IMR-90 (cell line): ENCODE measurements around the gene AP1S1. TPM values are rescaled to one million over a fixed set of nuclear protein-coding genes. Genes with fewer than 3 reads are reported as not detected.

Experiments
- ATAC-seq: fragments of 200-7000 bp; cut with Tn5 transposase; 2 replicates; pipeline ENCODE4 v1.9.1; 2020; ENCODE audit warnings: low read depth, mild to moderate bottlenecking, moderate library complexity
- BruUV-seq: library from RNA; stranded (reverse); fragments of 400-500 nt; replicated peaks from 2 replicates; lab custom pipeline; 2021; lab: Mats Ljungman, UMichigan
- CTCF ChIA-PET: fragments of 300-600 bp; formaldehyde crosslinking; extraction: SDS; loops from one replicate; lab custom pipeline; 2021; ENCODE audit warnings: antibody characterized with exemption; lab: Yijun Ruan, JAX
- POLR2A ChIA-PET: fragments of 300-600 bp; sonication (Branson Sonifier 250); formaldehyde crosslinking; loops from one replicate; lab custom pipeline; 2022; ENCODE audit warnings: antibody characterized with exemption; ENCODE audit not compliant: unreplicated experiment; lab: Charles Lee
- DNase-seq: peaks from one replicate; pipeline ENCODE4 v3.0.0; 2013
- H2AFZ ChIP-seq: replicated peaks from 2 replicates; pipeline ENCODE3; 2013; ENCODE audit warnings: low read length, mild to moderate bottlenecking; ENCODE audit not compliant: poor library complexity
- H2AK5ac ChIP-seq: 2 replicates; pipeline ENCODE4 v1.6.1; 2013; ENCODE audit warnings: low read depth, low read length, inconsistent platforms
- H2AK9ac ChIP-seq: replicated peaks from 2 replicates; pipeline ENCODE3; 2013; ENCODE audit warnings: mild to moderate bottlenecking, low read depth, low read length, moderate library complexity; ENCODE audit not compliant: poor library complexity
- H2BK120ac ChIP-seq: 2 replicates; pipeline ENCODE4 v1.6.1; 2013; ENCODE audit warnings: low read depth, low read length, inconsistent platforms
- H2BK15ac ChIP-seq: 3 replicates; pipeline ENCODE4 v1.6.1; 2013; ENCODE audit warnings: low read depth, low read length, inconsistent platforms
- H2BK20ac ChIP-seq: 2 replicates; pipeline ENCODE4 v1.6.1; 2013; ENCODE audit warnings: low read depth, mild to moderate bottlenecking, inconsistent platforms, low read length, moderate library complexity
- H2BK5ac ChIP-seq: 2 replicates; pipeline ENCODE4 v1.6.1; 2013; ENCODE audit warnings: mild to moderate bottlenecking, low read depth, low read length, inconsistent platforms; ENCODE audit not compliant: poor library complexity, severe bottlenecking
- H3K14ac ChIP-seq: replicated peaks from 2 replicates; pipeline ENCODE4 v1.6.1; 2013; ENCODE audit warnings: low read depth, low read length, inconsistent platforms
- H3K18ac ChIP-seq: 2 replicates; pipeline ENCODE4 v1.6.1; 2013; ENCODE audit warnings: low read depth, low read length, control low read depth
- H3K23ac ChIP-seq: 2 replicates; pipeline ENCODE4 v1.6.1; 2013; ENCODE audit warnings: low read depth, low read length, inconsistent platforms
- H3K27ac ChIP-seq: 2 replicates; pipeline ENCODE4 v1.5.1; 2013; ENCODE audit warnings: mild to moderate bottlenecking, control low read depth, low read length; ENCODE audit not compliant: insufficient read depth
- H3K27me3 ChIP-seq: 2 replicates; pipeline ENCODE4 v1.6.1; 2013; ENCODE audit warnings: low read length; ENCODE audit not compliant: control insufficient read depth, insufficient read depth
- H3K36me3 ChIP-seq: 2 replicates; pipeline ENCODE4 v1.6.1; 2013; ENCODE audit warnings: low read length, mixed read lengths; ENCODE audit not compliant: control insufficient read depth, insufficient read depth
- H3K4ac ChIP-seq: 2 replicates; pipeline ENCODE4 v1.6.1; 2013; ENCODE audit warnings: low read depth, low read length, inconsistent platforms
- H3K4me1 ChIP-seq: 2 replicates; pipeline ENCODE4 v1.6.1; 2013; ENCODE audit warnings: low read length, mixed read lengths; ENCODE audit not compliant: control insufficient read depth, insufficient read depth
- H3K4me2 ChIP-seq: 2 replicates; pipeline ENCODE4 v1.6.1; 2013; ENCODE audit warnings: low read depth, mild to moderate bottlenecking, control low read depth, low read length, moderate library complexity
- H3K4me3 ChIP-seq: 2 replicates; pipeline ENCODE4 v1.5.1; 2013; ENCODE audit warnings: low read depth, mild to moderate bottlenecking, control low read depth, low read length, moderate library complexity; ENCODE audit not compliant: insufficient read depth
- H3K56ac ChIP-seq: 2 replicates; pipeline ENCODE4 v1.6.1; 2013; ENCODE audit warnings: low read length, inconsistent platforms; ENCODE audit not compliant: insufficient read depth; ENCODE audit errors: extremely low read depth
- H3K79me1 ChIP-seq, 2 experiments: 2 replicates each; pipeline ENCODE4 v1.6.1; 2013; ENCODE audit warnings: low read length in 2 of 2, inconsistent platforms in 1 of 2, low read depth in 1 of 2
- H3K9ac ChIP-seq: 2 replicates; pipeline ENCODE4 v1.6.1; 2013; ENCODE audit warnings: low read depth, low read length, control low read depth
- H3K9me1 ChIP-seq: 2 replicates; pipeline ENCODE4 v1.6.1; 2013; ENCODE audit warnings: low read length, inconsistent platforms; ENCODE audit not compliant: insufficient read depth
- H3K9me3 ChIP-seq: 2 replicates; pipeline ENCODE4 v1.6.1; 2013; ENCODE audit warnings: low read length; ENCODE audit not compliant: control insufficient read depth, insufficient read depth
- H4K20me1 ChIP-seq: 2 replicates; pipeline ENCODE4 v1.6.1; 2013; ENCODE audit warnings: low read length, inconsistent platforms; ENCODE audit not compliant: insufficient read depth
- H4K5ac ChIP-seq: 2 replicates; pipeline ENCODE4 v1.6.1; 2013; ENCODE audit warnings: mild to moderate bottlenecking, low read depth, low read length, control low read depth
- H4K8ac ChIP-seq, 2 experiments: 2 replicates each; pipeline ENCODE4 v1.6.1; 2013; ENCODE audit warnings: low read depth in 2 of 2, low read length in 2 of 2, control low read depth in 1 of 2, inconsistent platforms in 1 of 2
- H4K91ac ChIP-seq: 2 replicates; pipeline ENCODE4 v1.6.1; 2013; ENCODE audit warnings: low read depth, low read length, inconsistent platforms; ENCODE audit not compliant: insufficient read depth
- BHLHE40 ChIP-seq: fragments of 150-350 bp; IDR thresholded peaks from 2 replicates; pipeline ENCODE4 v1.6.1; 2016; ENCODE audit warnings: mild to moderate bottlenecking, low read depth, low read length
- CEBPB ChIP-seq: IDR thresholded peaks from 2 replicates; pipeline ENCODE4 v1.6.1; 2012; ENCODE audit warnings: low read depth, low read length, improper control_type of control experiment
- CHD1 ChIP-seq: IDR thresholded peaks from 2 replicates; pipeline ENCODE4 v1.6.1; 2012; ENCODE audit warnings: low read depth, low read length, improper control_type of control experiment
- FOS ChIP-seq: fragments of 150-350 bp; IDR thresholded peaks from 2 replicates; pipeline ENCODE4 v1.6.1; 2016; ENCODE audit warnings: low read depth, low read length
- MAFK ChIP-seq: IDR thresholded peaks from 2 replicates; pipeline ENCODE4 v1.6.1; 2012; ENCODE audit warnings: low read depth, low read length, improper control_type of control experiment
- MAZ ChIP-seq: IDR thresholded peaks from 2 replicates; pipeline ENCODE4 v1.6.1; 2012; ENCODE audit warnings: low read depth, mild to moderate bottlenecking, low read length, improper control_type of control experiment, moderate library complexity, borderline replicate concordance
- MXI1 ChIP-seq: IDR thresholded peaks from 2 replicates; pipeline ENCODE4 v1.6.1; 2012; ENCODE audit warnings: low read depth, mild to moderate bottlenecking, low read length, moderate library complexity, borderline replicate concordance
- NFE2L2 ChIP-seq: fragments of 150-350 bp; IDR thresholded peaks from 2 replicates; pipeline ENCODE4 v1.6.1; 2016; ENCODE audit warnings: low read depth, mild to moderate bottlenecking, low read length
- POLR2A ChIP-seq: IDR thresholded peaks from 2 replicates; pipeline ENCODE4 v1.6.1; 2012; ENCODE audit warnings: mild to moderate bottlenecking, low read depth, low read length
- RAD21 ChIP-seq: IDR thresholded peaks from 2 replicates; pipeline ENCODE4 v1.6.1; 2012; ENCODE audit warnings: low read length, improper control_type of control experiment
- SMC3 ChIP-seq: fragments of 150-350 bp; IDR thresholded peaks from 2 replicates; pipeline ENCODE4 v1.6.1; 2016; ENCODE audit warnings: low read depth, mild to moderate bottlenecking, antibody characterized with exemption, low read length, moderate library complexity
- WGBS, 2 experiments: methylation state at CpG; one replicate each; pipeline versions ENCODE4 v1.1.5 to v1.1.7; 2013; ENCODE audit warnings: missing lambda C conversion rate in 2 of 2; ENCODE audit not compliant: insufficient read length in 1 of 2; ENCODE audit errors: extremely low coverage in 2 of 2; 5-methylcytosine and 5-hydroxymethylcytosine counted together
- dilution Hi-C: fragments of 300-500 bp; cut with HindIII; formaldehyde crosslinking; loops from one replicate; pipeline ENCODE4 v1.14.3; 2018; ENCODE audit warnings: low sequenced_read_pairs; ENCODE audit not compliant: unreplicated experiment
- in situ Hi-C: fragments of 300-500 bp; cut with MboI; formaldehyde crosslinking; loops from 3 replicates; pipeline ENCODE4 v1.14.3; 2019; ENCODE audit warnings: low sequenced_read_pairs, inconsistent platforms, mixed read lengths
- intact Hi-C: fragments of 100-400 bp; cut with micrococcal nuclease; formaldehyde crosslinking; loops from 2 replicates; pipeline ENCODE4 v1.10.0; 2022
- polyA plus RNA-seq, 3 experiments: library from polyadenylated mRNA; depleted of rRNA; stranded (reverse); fragments of >200 nt; gene quantifications; 2 replicates each; pipeline ENCODE4 v1.2.3, GENCODE V29; 2012; ENCODE audit warnings: low replicate concordance in 1 of 3
- total RNA-seq: library from RNA; depleted of rRNA; stranded (reverse); fragments of >200 nt; gene quantifications from 2 replicates; pipeline ENCODE4 v1.2.3, GENCODE V29; 2012
- TF ChIP-seq, protein P1 (sequence below): fragments of 150-350 bp; IDR thresholded peaks from 2 replicates; pipeline ENCODE4 v1.6.1; 2016; ENCODE audit warnings: low read depth, mild to moderate bottlenecking, low read length, moderate library complexity, borderline replicate concordance
- TF ChIP-seq, protein P2 (sequence below): conservative IDR thresholded peaks from 2 replicates; pipeline ENCODE4 v1.5.1; 2012; ENCODE audit warnings: mild to moderate bottlenecking, low read depth, low read length, improper control_type of control experiment
- TF ChIP-seq, protein P3 (sequence below): fragments of 150-350 bp; IDR thresholded peaks from 2 replicates; pipeline ENCODE4 v1.6.1; 2017; ENCODE audit warnings: mild to moderate bottlenecking, antibody characterized with exemption, low read length, low read depth

Gene AP1S1
- total and polyA plus RNA-seq, 2 of the 4 experiments (the other 2 are of a cell fraction), result 187 to 295 TPM

DNA sequence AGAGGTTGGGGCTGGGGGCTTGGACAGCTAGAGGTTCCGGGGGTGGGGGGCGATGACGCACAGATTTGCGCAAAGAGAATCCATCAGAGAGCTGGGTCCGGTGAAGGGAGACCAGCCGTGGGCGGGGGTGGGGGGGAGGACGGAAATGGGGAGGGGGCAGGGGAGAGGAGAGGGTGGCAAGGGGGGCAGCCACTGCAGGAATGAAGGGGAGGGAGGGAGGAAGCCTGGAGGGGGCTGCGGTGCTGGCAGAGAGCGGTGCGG is 12.3 kb downstream of the AP1S1 start:
- in situ Hi-C loops, result no loop called here
- ATAC-seq (no peak), DNase-seq (no peak)
- H3K9me1 ChIP-seq, result peaks cover 14% of the 10 kb centered on the region
- H2AFZ ChIP-seq, result peak overlapping the region; percentile 69
- no peak overlapping the region for H4K91ac ChIP-seq
- no peak overlapping the region for H3K23ac ChIP-seq
- H4K8ac ChIP-seq, result no peak overlapping the region
- no peak overlapping the region for H3K14ac ChIP-seq
- no TSS peak for BruUV-seq
- H3K4me2 ChIP-seq, result no peak overlapping the region
- H4K20me1 ChIP-seq, result peaks cover 14% of the 10 kb centered on the region; the same call in 1 of the 2 replicates
- H3K4me1 ChIP-seq, result peaks cover 18% of the 10 kb centered on the region
- ChIA-PET CTCF (no interaction called here), POLR2A (no interaction called here)
- no CpG with 5 or more reads among the region's 11 CpGs for WGBS, 2 experiments
- H3K9ac ChIP-seq, result no peak overlapping the region
- intact Hi-C loops, result no loop called here
- H3K56ac ChIP-seq, result no peak overlapping the region
- TF ChIP-seq POLR2A (no peak), MAFK (no peak), MXI1 (no peak), CHD1 (no peak), MAZ (no peak), CEBPB (no peak), NFE2L2 (no peak), FOS (no peak), BHLHE40 (no peak), SMC3 (no peak), RAD21 (no peak)
- TF ChIP-seq, protein P1, sequence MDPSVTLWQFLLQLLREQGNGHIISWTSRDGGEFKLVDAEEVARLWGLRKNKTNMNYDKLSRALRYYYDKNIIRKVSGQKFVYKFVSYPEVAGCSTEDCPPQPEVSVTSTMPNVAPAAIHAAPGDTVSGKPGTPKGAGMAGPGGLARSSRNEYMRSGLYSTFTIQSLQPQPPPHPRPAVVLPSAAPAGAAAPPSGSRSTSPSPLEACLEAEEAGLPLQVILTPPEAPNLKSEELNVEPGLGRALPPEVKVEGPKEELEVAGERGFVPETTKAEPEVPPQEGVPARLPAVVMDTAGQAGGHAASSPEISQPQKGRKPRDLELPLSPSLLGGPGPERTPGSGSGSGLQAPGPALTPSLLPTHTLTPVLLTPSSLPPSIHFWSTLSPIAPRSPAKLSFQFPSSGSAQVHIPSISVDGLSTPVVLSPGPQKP, result no peak
- TF ChIP-seq, protein P2, sequence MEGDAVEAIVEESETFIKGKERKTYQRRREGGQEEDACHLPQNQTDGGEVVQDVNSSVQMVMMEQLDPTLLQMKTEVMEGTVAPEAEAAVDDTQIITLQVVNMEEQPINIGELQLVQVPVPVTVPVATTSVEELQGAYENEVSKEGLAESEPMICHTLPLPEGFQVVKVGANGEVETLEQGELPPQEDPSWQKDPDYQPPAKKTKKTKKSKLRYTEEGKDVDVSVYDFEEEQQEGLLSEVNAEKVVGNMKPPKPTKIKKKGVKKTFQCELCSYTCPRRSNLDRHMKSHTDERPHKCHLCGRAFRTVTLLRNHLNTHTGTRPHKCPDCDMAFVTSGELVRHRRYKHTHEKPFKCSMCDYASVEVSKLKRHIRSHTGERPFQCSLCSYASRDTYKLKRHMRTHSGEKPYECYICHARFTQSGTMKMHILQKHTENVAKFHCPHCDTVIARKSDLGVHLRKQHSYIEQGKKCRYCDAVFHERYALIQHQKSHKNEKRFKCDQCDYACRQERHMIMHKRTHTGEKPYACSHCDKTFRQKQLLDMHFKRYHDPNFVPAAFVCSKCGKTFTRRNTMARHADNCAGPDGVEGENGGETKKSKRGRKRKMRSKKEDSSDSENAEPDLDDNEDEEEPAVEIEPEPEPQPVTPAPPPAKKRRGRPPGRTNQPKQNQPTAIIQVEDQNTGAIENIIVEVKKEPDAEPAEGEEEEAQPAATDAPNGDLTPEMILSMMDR, result no peak
- TF ChIP-seq, protein P3, sequence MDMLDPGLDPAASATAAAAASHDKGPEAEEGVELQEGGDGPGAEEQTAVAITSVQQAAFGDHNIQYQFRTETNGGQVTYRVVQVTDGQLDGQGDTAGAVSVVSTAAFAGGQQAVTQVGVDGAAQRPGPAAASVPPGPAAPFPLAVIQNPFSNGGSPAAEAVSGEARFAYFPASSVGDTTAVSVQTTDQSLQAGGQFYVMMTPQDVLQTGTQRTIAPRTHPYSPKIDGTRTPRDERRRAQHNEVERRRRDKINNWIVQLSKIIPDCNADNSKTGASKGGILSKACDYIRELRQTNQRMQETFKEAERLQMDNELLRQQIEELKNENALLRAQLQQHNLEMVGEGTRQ, result no peak
- dilution Hi-C loops, result no loop called here
- H2BK20ac ChIP-seq, result no peak overlapping the region
- no peak overlapping the region for H2BK5ac ChIP-seq
- no peak overlapping the region for H2AK9ac ChIP-seq
- H2BK15ac ChIP-seq, result no peak overlapping the region
- H4K5ac ChIP-seq, result no peak overlapping the region
- H3K4ac ChIP-seq, result no peak overlapping the region
- no peak overlapping the region for H3K27ac ChIP-seq
- no peaks in the 10 kb centered on the region for H3K9me3 ChIP-seq
- H3K4me3 ChIP-seq, result no peak overlapping the region
- H3K27me3 ChIP-seq, result peaks cover 42% of the 10 kb centered on the region
- peaks cover 0 to 3% of the 10 kb centered on the region in 2 experiments; a peak in 1 of 4 replicates for H3K79me1 ChIP-seq
- H3K18ac ChIP-seq, result no peak overlapping the region
- peaks cover 1% of the 10 kb centered on the region; the same call in 1 of the 2 replicates for H3K36me3 ChIP-seq
- no peak overlapping the region for H2BK120ac ChIP-seq
- no peak overlapping the region for H2AK5ac ChIP-seq
